Rectal smooth muscle tissue (tissue), 1 donor: Measurements from ENCODE around the gene IFNLR1.
A peak's percentile ranks its signal among the peaks of the same experiment; 100 is the strongest.

Source experiments
- H3K27ac ChIP-seq: one replicate; pipeline ENCODE4 v1.7.0; 2013; ENCODE audit warnings: low read depth, low read length, inconsistent platforms
- H3K27me3 ChIP-seq: one replicate; pipeline ENCODE4 v1.7.0; 2013; ENCODE audit warnings: low read length; ENCODE audit not compliant: control insufficient read depth, insufficient read depth
- H3K36me3 ChIP-seq: one replicate; pipeline ENCODE4 v1.7.0; 2013; ENCODE audit warnings: low read length; ENCODE audit not compliant: control insufficient read depth, insufficient read depth
- H3K4me1 ChIP-seq: one replicate; pipeline ENCODE4 v1.7.0; 2013; ENCODE audit warnings: low read length; ENCODE audit not compliant: control insufficient read depth, insufficient read depth
- H3K4me3 ChIP-seq: one replicate; pipeline ENCODE4 v1.7.0; 2013; ENCODE audit warnings: low read length
- H3K9ac ChIP-seq: one replicate; pipeline ENCODE4 v1.7.0; 2013; ENCODE audit warnings: low read length

The IFNLR1 gene

DNA sequence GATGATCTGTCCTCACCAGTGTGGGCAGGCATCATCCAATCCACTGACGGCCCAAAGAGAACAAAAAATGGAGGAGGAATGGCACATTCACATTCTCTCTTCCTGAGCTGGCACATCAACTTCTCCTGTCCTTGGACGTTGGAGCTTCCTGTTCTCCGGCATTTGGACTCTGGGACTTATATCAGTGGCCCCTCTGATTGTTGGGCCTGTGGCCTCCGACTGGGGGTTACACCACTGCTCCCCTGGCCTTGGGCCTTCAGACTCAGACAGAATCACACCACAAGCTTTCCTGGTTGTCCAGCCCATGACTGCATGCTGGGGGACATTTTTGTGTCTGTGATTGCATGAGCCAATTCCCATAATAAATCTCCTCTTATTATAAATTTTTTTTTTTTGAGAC is 20.1 kb downstream of the IFNLR1 start:
- H3K27ac ChIP-seq: no peak overlapping the region
- no peaks in the 10 kb centered on the region for H3K4me1 ChIP-seq
- H3K36me3 ChIP-seq: no peaks in the 10 kb centered on the region
- no peak overlapping the region for H3K4me3 ChIP-seq
- no peak overlapping the region for H3K9ac ChIP-seq
- H3K27me3 ChIP-seq: no peaks in the 10 kb centered on the region

DNA sequence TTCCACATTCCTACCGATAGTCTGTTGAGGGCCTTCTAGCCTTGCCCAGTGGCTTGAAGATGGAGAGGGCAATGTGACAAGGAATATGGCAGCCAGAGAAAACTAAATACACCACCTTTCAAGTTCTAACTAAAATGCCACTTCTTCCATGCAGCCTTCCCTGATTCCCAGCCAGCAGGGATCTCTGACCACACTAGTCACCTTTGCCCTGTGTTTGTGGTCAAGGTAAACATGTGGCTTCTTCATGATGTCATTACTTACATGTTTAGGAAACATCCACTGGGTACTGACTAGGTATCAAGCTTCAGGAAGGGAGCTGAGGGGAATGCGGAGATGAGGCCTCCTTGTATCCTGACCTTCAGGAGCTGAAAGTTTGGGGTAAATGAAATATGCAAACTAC is 21.6 kb downstream of the IFNLR1 start:
- Histone ChIP-seq H3K27ac (no peak overlapping the region), H3K4me1 (no peaks in the 10 kb centered on the region), H3K36me3 (no peaks in the 10 kb centered on the region), H3K9ac (no peak overlapping the region), H3K4me3 (no peak overlapping the region), H3K27me3 (no peaks in the 10 kb centered on the region)

DNA sequence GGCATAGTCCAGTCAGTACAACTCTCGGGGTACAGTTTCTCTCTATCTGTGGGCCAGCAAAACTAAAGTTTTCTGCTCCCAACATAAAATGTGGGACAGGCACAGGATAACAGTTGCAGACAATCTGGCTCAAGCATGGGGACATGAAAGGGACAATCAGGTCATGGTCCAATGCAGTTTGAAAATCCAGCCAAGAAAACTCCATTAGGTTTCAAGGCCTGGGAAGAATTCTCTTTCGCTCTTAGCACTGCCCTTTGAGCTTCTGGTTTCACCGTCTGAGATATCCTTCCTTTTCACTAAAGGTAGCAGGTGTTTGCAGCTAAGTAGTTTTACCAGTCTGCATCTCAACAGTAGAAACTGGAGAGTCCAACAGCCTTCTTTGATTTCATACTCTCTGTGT is 23.1 kb downstream of the IFNLR1 start:
- no peak overlapping the region for H3K27ac ChIP-seq
- H3K36me3 ChIP-seq: no peaks in the 10 kb centered on the region
- H3K27me3 ChIP-seq: no peaks in the 10 kb centered on the region
- no peaks in the 10 kb centered on the region for H3K4me1 ChIP-seq
- no peak overlapping the region for H3K9ac ChIP-seq
- H3K4me3 ChIP-seq: no peak overlapping the region

DNA sequence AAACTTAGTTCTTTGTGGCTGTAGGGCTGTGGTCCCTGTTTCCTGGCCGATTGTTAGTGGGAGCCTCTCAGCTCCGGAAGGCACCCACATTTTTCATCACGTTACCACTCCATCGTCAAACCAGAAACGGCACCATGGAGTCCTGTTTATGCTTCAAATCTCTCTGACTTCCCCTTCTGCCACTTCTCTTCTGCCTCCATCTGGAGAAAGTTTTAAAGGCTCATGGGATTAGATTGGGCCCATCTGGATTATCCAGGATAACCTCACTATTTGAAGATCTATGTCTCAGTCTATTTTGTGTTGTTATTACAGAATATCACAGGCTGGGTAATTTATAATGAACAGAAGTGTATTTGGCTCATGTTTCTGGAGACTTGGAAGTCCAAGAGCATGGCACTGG is 24.9 kb downstream of the IFNLR1 start:
- Histone ChIP-seq H3K27ac (no peak overlapping the region), H3K27me3 (no peaks in the 10 kb centered on the region), H3K4me1 (no peaks in the 10 kb centered on the region), H3K9ac (no peak overlapping the region), H3K36me3 (no peaks in the 10 kb centered on the region), H3K4me3 (no peak overlapping the region)

DNA sequence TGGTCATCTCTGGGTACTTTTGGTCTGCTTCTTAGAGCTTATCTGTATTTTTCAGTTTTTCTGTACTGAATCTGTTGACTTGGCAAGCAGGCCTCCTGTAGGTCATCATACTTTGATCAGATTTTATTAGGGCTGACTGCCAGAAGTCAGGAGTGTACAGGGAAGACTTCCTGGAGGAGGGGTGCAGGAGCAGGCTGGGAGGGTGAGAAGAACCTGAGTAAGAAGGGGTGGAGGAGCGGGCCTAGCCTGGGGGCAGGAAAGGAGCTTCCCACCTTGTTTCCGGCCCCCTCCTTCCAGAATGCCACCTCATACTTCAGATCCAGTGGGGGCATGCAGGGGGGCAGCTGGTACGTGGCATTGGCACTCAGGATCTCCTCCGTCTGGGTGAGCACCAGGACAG is 25.8 kb downstream of the IFNLR1 start:
- Histone ChIP-seq H3K9ac (no peak overlapping the region), H3K27me3 (no peaks in the 10 kb centered on the region), H3K4me3 (no peak overlapping the region), H3K4me1 (no peaks in the 10 kb centered on the region), H3K36me3 (no peaks in the 10 kb centered on the region), H3K27ac (no peak overlapping the region)

DNA sequence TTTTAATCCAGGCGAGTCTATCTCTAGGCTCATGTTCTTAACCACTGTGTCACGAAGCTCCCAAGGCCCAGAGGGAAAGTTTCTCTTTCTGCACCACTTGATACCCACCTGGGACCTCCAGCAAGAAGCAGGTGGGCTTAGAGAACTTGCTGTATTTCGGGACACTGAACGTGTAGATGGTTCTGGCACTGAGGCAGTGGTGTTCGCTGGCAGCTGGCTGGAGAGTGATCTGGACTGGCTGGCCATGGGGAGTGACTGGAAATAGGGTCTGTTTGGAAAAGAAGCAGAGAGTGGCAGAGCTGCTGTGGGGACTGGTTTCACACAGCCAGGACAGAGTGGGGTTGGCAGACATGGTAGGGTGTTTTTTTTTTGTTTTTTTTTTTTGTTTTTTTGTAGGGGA is 27.7 kb downstream of the IFNLR1 start:
- H3K9ac ChIP-seq: no peak overlapping the region
- H3K4me3 ChIP-seq: no peak overlapping the region
- H3K27ac ChIP-seq: no peak overlapping the region
- H3K4me1 ChIP-seq: no peaks in the 10 kb centered on the region
- H3K27me3 ChIP-seq: no peaks in the 10 kb centered on the region
- H3K36me3 ChIP-seq: no peaks in the 10 kb centered on the region

DNA sequence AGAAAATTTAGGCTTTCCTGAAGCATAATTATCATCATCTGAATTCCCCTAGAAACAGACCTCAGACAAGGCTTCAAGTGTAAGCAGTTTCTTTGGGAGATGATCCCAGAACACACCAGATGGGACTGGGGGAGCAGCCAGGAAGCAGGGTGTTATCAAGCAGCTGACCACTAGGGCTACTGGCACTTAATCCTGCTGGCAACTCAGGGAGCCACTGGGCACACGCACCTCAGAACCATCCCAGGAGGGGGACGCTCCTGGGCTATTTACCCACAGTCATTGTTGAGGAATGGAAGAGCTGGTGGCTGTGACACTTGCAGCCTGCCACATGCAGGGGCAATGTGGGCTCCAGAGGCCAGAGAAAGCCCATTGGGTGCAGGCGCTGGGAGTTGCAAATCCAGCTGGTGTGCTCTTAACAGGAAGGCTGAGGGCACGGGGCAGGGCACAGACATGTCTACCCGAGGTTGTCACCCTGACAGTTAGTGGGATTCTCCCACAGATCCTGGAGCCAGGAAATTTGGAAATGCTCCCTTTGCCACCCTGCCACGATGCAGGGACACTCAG is 29.1 kb downstream of the IFNLR1 start:
- Histone ChIP-seq H3K27me3 (no peaks in the 10 kb centered on the region), H3K9ac (no peak overlapping the region), H3K27ac (no peak overlapping the region), H3K36me3 (no peaks in the 10 kb centered on the region), H3K4me1 (no peaks in the 10 kb centered on the region), H3K4me3 (no peak overlapping the region)

DNA sequence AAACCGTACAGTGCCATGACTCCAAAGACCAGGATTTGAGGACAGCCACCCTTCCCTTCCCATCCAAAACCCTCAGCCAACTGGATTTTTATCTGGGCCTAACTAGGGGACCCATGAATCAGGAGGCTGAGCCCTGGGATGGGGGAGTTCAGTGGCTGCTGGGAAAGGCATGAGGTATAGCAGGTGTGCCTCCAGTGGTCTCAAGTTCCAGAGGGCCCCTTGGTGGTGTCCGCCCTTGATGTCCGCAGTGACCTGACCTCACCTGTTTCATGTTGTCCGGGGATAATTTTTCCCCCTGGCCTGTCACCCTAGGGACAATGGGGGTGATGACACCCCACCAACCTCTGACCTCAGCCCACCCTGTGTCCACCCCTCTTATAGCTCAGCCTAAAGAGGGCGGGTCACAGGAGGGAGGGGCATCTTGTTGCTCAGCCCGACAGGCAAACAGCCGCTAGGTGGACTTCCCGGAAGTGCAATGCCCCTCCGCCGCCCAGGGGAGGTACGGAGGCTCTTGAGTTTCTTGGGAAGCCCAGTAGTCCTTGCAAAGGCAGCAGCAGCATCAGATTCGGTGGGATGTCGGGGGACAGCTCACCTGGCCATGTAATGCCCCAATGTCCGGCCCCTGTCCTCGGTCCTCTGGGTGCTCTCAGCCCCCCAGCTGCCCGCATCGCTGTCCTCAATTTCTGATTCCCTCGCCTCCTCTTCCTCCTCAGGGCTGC is 30.4 kb downstream of the IFNLR1 start:
- Histone ChIP-seq H3K36me3 (no peaks in the 10 kb centered on the region), H3K4me3 (no peak overlapping the region), H3K27ac (no peak overlapping the region), H3K27me3 (no peaks in the 10 kb centered on the region), H3K9ac (no peak overlapping the region), H3K4me1 (no peaks in the 10 kb centered on the region)

DNA sequence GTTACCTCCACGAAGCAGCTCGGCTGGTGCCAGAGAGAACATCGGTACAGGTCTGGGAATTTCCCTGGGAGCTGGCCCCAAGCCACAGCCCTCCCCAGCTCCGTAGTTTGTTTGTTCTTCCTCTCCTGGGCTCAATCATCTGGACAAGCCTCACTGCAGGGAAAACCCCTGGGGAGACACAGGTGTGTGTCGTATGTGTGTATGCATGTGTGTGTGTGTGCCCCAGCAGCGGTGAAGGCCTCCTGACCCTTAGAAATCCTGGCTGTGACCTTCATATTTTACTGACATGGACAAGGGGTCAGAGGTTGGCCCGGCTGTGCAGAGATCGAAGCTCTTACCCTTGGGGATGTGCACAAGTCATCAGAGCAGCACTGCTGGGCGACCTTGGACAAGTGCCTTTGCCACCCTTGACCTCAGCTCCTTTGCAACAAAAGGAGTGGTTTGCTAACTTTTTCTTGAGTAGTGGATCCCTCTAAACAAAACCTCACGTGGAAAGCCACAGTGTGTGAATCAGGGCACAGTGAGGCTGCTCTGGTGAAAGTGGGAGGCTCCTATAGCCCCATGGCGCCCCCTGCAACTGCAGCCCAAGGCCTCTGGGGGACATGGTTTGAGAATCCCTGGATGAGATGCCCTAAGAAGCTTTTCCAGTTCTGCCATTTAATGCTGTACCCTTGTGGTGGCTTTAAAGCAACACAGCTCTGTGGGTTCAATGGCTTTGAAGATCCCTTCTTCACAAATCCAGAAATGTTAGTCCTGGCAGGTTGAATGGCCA is 31.9 kb downstream of the IFNLR1 start:
- H3K4me1 ChIP-seq: no peaks in the 10 kb centered on the region
- no peak overlapping the region for H3K4me3 ChIP-seq
- H3K9ac ChIP-seq: no peak overlapping the region
- H3K27me3 ChIP-seq: peaks cover under 1% of the 10 kb centered on the region
- no peak overlapping the region for H3K27ac ChIP-seq
- no peaks in the 10 kb centered on the region for H3K36me3 ChIP-seq

DNA sequence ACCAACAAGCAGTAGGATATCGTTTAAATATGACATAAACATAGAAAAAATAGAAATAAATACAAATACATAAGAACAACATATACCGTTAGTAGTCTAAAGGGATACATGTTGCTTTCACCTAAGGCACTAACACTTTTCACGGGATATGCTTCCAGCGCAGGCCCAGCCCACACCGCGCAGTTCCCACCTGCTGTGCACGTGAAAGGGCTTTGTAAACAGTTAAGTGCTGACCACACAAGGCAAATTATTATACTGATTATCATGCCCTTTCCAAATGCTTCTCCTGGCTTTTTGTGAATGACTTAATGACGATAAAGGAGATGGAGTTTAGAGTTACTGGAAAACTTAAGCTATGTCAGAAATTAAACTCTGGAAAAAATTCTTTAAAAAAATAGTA is 32.9 kb downstream of the IFNLR1 start:
- Histone ChIP-seq H3K27me3 (peaks cover 3% of the 10 kb centered on the region), H3K4me3 (no peak overlapping the region), H3K9ac (no peak overlapping the region), H3K36me3 (no peaks in the 10 kb centered on the region), H3K27ac (no peak overlapping the region), H3K4me1 (no peaks in the 10 kb centered on the region)

DNA sequence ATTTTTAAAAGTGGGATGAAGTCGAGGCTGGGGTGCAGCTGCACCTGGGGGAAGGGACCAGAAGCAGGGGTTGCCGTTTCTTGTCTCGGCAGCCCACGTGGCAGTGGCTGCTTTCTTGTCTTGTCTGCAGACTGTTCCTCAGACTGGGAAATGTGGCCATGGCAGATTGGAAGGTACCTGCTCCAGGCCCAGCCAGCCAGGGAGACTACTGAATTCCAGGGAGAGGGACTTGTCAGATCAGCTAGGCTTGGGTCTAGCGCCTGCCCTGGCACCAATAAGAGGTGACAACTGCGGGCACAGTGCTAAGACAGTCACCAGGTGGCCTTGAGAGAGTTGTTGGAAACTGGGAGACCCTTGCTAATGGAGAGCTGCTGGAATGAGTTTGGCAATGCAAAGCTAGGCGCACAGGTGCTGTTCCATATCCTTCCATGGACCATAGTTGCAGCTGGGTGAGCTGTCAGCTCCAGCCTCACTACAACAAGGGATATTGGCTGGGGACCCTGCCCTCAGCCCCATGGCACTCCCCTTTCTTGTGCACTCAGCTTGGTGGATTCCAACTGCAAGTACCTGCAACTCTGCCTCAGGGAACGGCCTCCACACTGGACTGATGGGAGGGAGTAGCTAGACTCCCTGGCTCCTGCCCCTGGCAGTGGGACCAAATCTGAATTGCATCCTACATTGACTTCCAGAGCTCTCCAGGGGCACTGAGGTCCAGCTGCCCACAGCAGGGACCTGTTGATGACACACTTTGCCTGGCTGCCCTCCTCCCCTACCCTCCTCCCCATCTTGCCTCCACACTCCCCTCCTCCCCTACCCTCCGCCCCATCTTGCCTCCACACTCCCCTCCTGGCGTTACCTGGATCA is 34.2 kb downstream of the IFNLR1 start:
- H3K36me3 ChIP-seq: no peaks in the 10 kb centered on the region
- H3K9ac ChIP-seq: no peak overlapping the region
- peaks cover 3% of the 10 kb centered on the region for H3K27me3 ChIP-seq
- no peak overlapping the region for H3K27ac ChIP-seq
- H3K4me1 ChIP-seq: no peaks in the 10 kb centered on the region
- no peak overlapping the region for H3K4me3 ChIP-seq

DNA sequence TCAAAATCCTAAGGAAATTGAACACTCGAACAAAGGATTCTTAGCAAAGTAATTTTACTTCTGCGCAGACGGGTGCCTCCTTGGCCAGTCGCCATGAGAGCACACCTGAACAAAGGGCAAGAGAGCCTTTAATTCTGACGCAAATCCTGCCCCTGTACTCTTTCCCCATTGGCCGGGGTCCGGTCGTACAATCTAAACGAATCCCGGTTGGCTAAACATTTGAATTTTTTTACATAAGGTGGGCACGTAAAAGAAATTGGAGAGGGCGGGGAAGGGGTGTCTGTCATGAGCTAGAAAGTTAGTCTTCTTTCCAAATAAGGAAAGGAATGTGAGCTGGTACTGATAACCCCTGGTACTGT is 35.9 kb downstream of the IFNLR1 start:
- no peak overlapping the region for H3K27ac ChIP-seq
- peaks cover 3% of the 10 kb centered on the region for H3K27me3 ChIP-seq

More for the DNA sequence above, 35.9 kb downstream of the IFNLR1 start:
- H3K36me3 ChIP-seq: no peaks in the 10 kb centered on the region
- peak overlapping the region; percentile 42 for H3K4me3 ChIP-seq
- no peak overlapping the region for H3K9ac ChIP-seq
- no peaks in the 10 kb centered on the region for H3K4me1 ChIP-seq
